IMR-90 (cell line): ENCODE data around the gene SRI.

ENCODE experiments used
- BHLHE40 ChIP-seq: fragments of 150-350 bp; IDR thresholded peaks from 2 replicates; pipeline ENCODE4 v1.6.1; 2016; ENCODE audit warnings: mild to moderate bottlenecking, low read depth, low read length
- CHD1 ChIP-seq: IDR thresholded peaks from 2 replicates; pipeline ENCODE4 v1.6.1; 2012; ENCODE audit warnings: low read depth, low read length, improper control_type of control experiment
- CTCF ChIP-seq: conservative IDR thresholded peaks from 2 replicates; pipeline ENCODE4 v1.5.1; 2012; ENCODE audit warnings: mild to moderate bottlenecking, low read depth, low read length, improper control_type of control experiment
- FOS ChIP-seq: fragments of 150-350 bp; IDR thresholded peaks from 2 replicates; pipeline ENCODE4 v1.6.1; 2016; ENCODE audit warnings: low read depth, low read length
- MAFK ChIP-seq: IDR thresholded peaks from 2 replicates; pipeline ENCODE4 v1.6.1; 2012; ENCODE audit warnings: low read depth, low read length, improper control_type of control experiment
- MAZ ChIP-seq: IDR thresholded peaks from 2 replicates; pipeline ENCODE4 v1.6.1; 2012; ENCODE audit warnings: low read depth, mild to moderate bottlenecking, low read length, improper control_type of control experiment, moderate library complexity, borderline replicate concordance
- MXI1 ChIP-seq: IDR thresholded peaks from 2 replicates; pipeline ENCODE4 v1.6.1; 2012; ENCODE audit warnings: low read depth, mild to moderate bottlenecking, low read length, moderate library complexity, borderline replicate concordance
- POLR2A ChIP-seq: IDR thresholded peaks from 2 replicates; pipeline ENCODE4 v1.6.1; 2012; ENCODE audit warnings: mild to moderate bottlenecking, low read depth, low read length
- RAD21 ChIP-seq: IDR thresholded peaks from 2 replicates; pipeline ENCODE4 v1.6.1; 2012; ENCODE audit warnings: low read length, improper control_type of control experiment
- RFX5 ChIP-seq: IDR thresholded peaks from 2 replicates; pipeline ENCODE4 v1.8.0; 2012; ENCODE audit warnings: low read depth, mild to moderate bottlenecking, low read length, moderate library complexity
- USF2 ChIP-seq: fragments of 150-350 bp; IDR thresholded peaks from 2 replicates; pipeline ENCODE4 v1.6.1; 2017; ENCODE audit warnings: mild to moderate bottlenecking, antibody characterized with exemption, low read length, low read depth

- no peak for TF ChIP-seq CTCF
- no peak for TF ChIP-seq USF2
- no peak for TF ChIP-seq POLR2A
- no peak for TF ChIP-seq RAD21
- TF ChIP-seq MAZ = no peak
- TF ChIP-seq MXI1 = no peak
- TF ChIP-seq FOS = no peak
- TF ChIP-seq RFX5 = no peak
- TF ChIP-seq MAFK = no peak
- TF ChIP-seq CHD1 = no peak
- TF ChIP-seq BHLHE40 = no peak
Measured at GRCh38 chr7:88254721-88255424, 35.0 kb upstream of the SRI start.
